Measurements from ENCODE around the gene TRANK1. TPM values are rescaled to one million over a fixed set of nuclear protein-coding genes. Genes with fewer than 3 reads are reported as not detected.
"Not testable (repeated sequence)": the region's sequence is repeated elsewhere in the genome, so short reads cannot be mapped to it uniquely, and the experiment has no call there.

Gene TRANK1
- 27.1 TPM for total RNA-seq

- DNase-seq (ENCODE audit: low spot score) (peak; percentile 71), ATAC-seq (peak; percentile 73)
Observed at GRCh38 chr3:36944641-36945270, at the start of gene TRANK1. Gene TRANK1, minus strand, starts transcription at chr3:36945054. Its CDS starts 245 bp downstream, at chr3:36944809.

GRCh38 chr3:36993326-36994283 lies 48.8 kb upstream of the TRANK1 start, which contains the start of gene MLH1:
Gene MLH1, plus strand, starts transcription at chr3:36993518. Its CDS starts 30 bp downstream, at chr3:36993548.
- DNase-seq (ENCODE audit: low spot score) (peak; percentile 93), ATAC-seq (peak; percentile 84)

- ATAC-seq (peak; percentile 90), DNase-seq (ENCODE audit: low spot score) (peak; percentile 100)
Observed at GRCh38 chr3:36992806-36993325, 48.0 kb upstream of the TRANK1 start, which contains the start of gene EPM2AIP1. Gene EPM2AIP1, minus strand, starts transcription at chr3:36993131. Its CDS starts 54 bp downstream, at chr3:36993077.

GRCh38 chr3:36991923-36992805 lies 47.3 kb upstream of the TRANK1 start:
- peak; percentile 1 for ATAC-seq

DNA sequence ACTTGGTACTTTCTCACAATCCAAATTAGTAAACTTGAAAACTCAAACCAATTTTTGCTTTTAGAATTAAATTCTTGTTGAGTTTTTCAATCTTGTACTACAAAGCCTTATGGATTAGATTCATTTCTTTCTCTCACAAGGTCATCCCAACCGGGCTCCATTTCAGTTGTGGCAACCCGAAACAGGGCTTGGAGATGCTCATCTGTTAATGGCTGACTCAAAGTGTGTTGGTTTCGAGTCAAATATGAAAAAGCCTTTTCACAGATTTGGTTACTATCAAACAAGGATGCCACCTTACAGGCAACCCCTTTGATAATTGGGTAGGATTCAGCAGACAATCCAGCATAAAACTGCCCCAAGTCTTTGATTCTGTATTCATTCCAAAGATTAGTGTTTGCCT lies 46.3 kb upstream of the TRANK1 start:
- DNase-seq (ENCODE audit: low spot score): no peak
- no peak for ATAC-seq

More at GRCh38 chr3:36991923-36992805, 47.3 kb upstream of the TRANK1 start:
- peak; percentile 49 for DNase-seq (ENCODE audit: low spot score)

- ATAC-seq: no peak
- DNase-seq (ENCODE audit: low spot score): no peak
Observed at GRCh38 chr3:36989568-36989967, 44.7 kb upstream of the TRANK1 start.

DNA sequence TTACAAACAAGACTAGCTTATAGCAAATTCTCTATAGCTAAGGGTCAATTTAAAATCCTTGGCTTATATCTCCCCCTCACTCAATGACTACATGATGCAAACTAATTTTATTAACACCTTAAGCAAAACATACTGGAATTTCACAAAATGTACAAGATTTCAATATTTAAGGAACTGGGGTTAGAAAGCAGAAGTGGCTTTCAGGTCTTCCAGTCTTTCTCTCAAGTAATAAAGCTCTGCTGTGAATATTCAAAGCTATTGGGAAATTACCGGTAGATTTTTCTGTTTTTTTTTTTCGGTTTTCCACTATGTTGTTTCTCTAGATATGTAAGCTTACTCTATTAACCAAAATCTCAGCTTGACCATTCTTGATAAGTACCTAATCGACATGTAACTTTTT lies 44.2 kb upstream of the TRANK1 start:
- DNase-seq (ENCODE audit: low spot score) (no peak), ATAC-seq (no peak)

- DNase-seq (ENCODE audit: low spot score) (no peak), ATAC-seq (no peak)
Observed at GRCh38 chr3:36988356-36988755, 43.5 kb upstream of the TRANK1 start.

- no peak for ATAC-seq
- no peak for DNase-seq (ENCODE audit: low spot score)
Observed at GRCh38 chr3:36981006-36981405, 36.2 kb upstream of the TRANK1 start.

- no peak for DNase-seq (ENCODE audit: low spot score)
- no peak for ATAC-seq
Observed at GRCh38 chr3:36973139-36973538, 28.3 kb upstream of the TRANK1 start.

- no peak for ATAC-seq
- no peak for DNase-seq (ENCODE audit: low spot score)
Observed at GRCh38 chr3:36972163-36972562, 27.3 kb upstream of the TRANK1 start.

DNA sequence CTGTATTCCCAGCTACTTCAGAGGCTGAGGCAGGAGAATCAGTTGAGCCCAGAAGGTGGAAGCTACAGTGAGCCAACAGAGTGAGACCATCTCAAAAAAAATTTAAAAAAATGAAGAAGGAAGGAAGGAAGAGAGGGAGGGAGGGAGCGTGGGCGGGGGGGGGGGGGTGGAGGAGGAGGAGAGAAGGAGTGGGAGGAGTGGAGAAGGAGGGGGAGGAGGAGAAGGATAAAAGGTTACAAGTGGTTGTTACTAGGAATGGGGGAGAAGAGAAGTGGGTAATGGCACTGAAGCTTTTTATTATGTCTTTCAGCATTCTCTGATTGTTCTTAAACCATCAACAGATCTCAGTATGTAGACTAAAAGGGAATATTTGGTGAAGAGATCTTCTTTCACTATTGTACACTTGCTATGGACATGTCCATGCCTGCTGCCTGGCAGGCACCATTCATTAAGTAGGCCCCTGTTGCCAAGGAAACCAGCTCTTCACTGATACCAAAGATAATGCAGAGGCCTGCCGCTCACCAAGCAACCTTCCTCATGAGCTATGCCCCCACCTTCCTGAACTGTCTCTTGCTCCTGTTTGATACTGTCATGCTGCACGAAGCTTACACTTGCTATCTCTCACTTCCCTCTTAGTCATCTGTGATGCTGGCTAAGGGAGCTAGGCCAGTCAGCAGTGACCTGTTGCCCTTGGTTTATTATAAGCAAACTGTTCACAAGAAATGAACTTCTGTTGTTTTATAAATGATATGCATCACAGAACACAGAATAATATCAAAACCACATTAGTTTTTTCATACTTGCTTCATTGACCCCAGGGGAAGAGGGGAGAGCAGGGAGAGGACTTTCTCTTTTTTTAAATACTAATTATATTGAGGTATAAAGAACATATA lies 24.9 kb upstream of the TRANK1 start:
- DNase-seq (ENCODE audit: low spot score): no peak
- ATAC-seq: peak; percentile 37

DNA sequence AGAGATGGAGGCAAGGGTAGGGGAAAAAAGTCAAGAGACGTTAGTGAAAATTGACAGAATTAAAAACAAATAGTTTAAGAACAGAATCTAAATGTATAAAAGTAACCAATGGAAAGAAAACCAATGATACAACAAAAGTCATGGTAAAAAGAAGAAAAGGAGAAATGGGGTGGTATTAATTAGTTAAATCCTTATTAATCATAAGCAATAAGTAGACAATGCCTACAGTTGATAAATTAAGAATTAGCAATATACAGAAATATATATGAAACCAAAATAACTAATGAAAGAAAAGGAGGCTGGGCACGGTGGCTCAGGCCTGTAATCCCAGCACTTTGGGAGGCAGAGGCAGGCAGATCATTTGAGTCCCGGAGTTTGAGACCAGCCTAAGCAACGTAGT lies 24.2 kb upstream of the TRANK1 start:
- ATAC-seq (no peak), DNase-seq (ENCODE audit: low spot score) (no peak)

GRCh38 chr3:36965440-36965839 lies 20.6 kb upstream of the TRANK1 start:
- no peak for DNase-seq (ENCODE audit: low spot score)
- no peak for ATAC-seq

DNA sequence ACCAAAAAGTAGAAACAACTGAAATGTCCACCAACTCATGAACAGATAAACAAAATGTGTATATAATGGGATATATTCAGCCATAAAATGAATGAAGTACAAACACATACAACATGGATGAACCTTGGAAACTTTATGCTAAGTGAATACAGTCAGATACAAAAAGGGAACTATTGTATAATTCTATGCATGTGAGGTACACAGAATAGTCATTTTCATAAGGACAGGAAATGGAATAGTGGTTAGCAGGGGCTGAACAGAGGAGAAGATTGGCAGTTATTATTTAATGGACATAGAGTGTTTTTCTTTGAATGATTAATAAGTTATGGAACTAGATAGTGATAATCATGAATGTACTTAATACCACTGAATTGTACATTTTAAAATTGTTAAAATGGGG lies 20.0 kb upstream of the TRANK1 start:
- DNase-seq (ENCODE audit: low spot score): no peak
- no peak for ATAC-seq

GRCh38 chr3:36964331-36964730 lies 19.5 kb upstream of the TRANK1 start:
- DNase-seq (ENCODE audit: low spot score) (no peak), ATAC-seq (no peak)

GRCh38 chr3:36963008-36963407 lies 18.2 kb upstream of the TRANK1 start:
- not testable (repeated sequence) for ATAC-seq; DNase-seq (ENCODE audit: low spot score)

DNA sequence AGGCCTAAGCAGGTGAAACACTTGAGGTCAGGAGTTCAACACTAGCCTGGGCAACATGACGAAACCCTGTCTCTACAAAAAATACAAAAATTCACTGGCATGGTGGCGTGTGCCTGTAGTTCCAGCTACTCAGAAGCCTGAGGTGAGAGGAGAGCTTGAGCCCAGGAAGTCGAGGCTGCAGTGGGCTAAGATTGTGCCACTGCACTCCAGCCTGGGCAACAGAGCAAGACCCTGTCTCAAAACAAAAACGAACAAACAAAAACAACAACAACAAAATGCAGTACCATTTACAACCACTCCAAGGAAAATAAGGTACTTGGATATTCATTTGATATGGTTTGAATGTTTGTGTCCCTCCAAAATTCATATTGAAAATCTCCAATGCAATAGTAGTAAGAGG lies 15.6 kb upstream of the TRANK1 start:
- ATAC-seq (no peak), DNase-seq (ENCODE audit: low spot score) (no peak)

DNA sequence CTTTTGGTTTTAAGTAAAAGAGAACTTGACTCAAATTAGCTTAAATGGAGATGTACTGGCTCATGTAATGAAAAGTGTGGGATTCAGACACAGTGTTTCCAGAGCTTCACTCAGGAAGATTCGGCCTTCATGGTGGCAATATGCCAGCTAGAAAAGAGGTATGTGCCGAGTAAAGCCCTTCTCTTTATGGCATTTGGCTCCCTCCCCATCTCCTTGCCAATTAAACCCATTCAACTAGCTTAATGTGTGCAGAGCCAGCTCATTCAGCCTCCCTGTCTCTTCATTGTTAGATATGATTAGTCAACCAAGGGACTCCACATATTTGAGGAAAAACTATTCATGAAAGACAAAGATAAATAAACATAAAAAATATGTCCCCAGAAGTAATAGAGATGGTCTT lies 15.0 kb upstream of the TRANK1 start:
- ATAC-seq (no peak), DNase-seq (ENCODE audit: low spot score) (no peak)

Measured in left lobe of liver (tissue), 2 donors.